H1 (cell line): ENCODE results near the gene NPFF. TPM values are rescaled to one million over a fixed set of nuclear protein-coding genes. Genes with fewer than 3 reads are reported as not detected.

Experiments
- CTCF ChIA-PET: fragments of 300-600 bp; sonication (Branson Sonifier 250); formaldehyde crosslinking; loops from one replicate; lab custom pipeline; 2021; ENCODE audit not compliant: partially characterized antibody; lab: Charles Lee
- POLR2A ChIA-PET: fragments of 300-600 bp; sonication (Branson Sonifier 250); formaldehyde crosslinking; loops from one replicate; lab custom pipeline; 2021; ENCODE audit warnings: inconsistent platforms; ENCODE audit not compliant: partially characterized antibody; lab: Charles Lee
- DNase-seq, 2 experiments: peaks; one replicate each; pipeline versions ENCODE4 v3.0.0 to v3.0.0-alpha.2; 2010 to 2022; ENCODE audit warnings: low spot score in 2 of 2, low read depth in 1 of 2, mixed read lengths in 1 of 2
- FAIRE-seq: peaks from 2 replicates; lab custom pipeline; 2011; peaks lifted over from hg19 to GRCh38; lab: Jason Lieb, UNC
- H2AFZ ChIP-seq: 2 replicates; pipeline ENCODE4 v1.8.1; 2012; ENCODE audit warnings: low read length, inconsistent platforms
- H2AK5ac ChIP-seq: 2 replicates; pipeline ENCODE4 v1.6.1; 2013; ENCODE audit warnings: low read depth, low read length
- H2BK120ac ChIP-seq: replicated peaks from 2 replicates; pipeline ENCODE3; 2013; ENCODE audit warnings: low read depth, low read length, inconsistent platforms
- H2BK12ac ChIP-seq: 2 replicates; pipeline ENCODE4 v1.6.1; 2013; ENCODE audit warnings: low read depth, low read length
- H2BK15ac ChIP-seq: 2 replicates; pipeline ENCODE4 v1.6.1; 2013; ENCODE audit warnings: low read length
- H2BK20ac ChIP-seq: 2 replicates; pipeline ENCODE4 v1.6.1; 2013; ENCODE audit warnings: low read length
- H2BK5ac ChIP-seq: 2 replicates; pipeline ENCODE4 v1.6.1; 2013; ENCODE audit warnings: low read depth, low read length
- H3K14ac ChIP-seq: 2 replicates; pipeline ENCODE4 v1.6.1; 2013; ENCODE audit warnings: inconsistent platforms; ENCODE audit not compliant: insufficient read length
- H3K18ac ChIP-seq: 2 replicates; pipeline ENCODE4 v1.6.1; 2013; ENCODE audit warnings: low read length; ENCODE audit errors: extremely low read depth
- H3K23ac ChIP-seq: 2 replicates; pipeline ENCODE4 v1.6.1; 2013; ENCODE audit warnings: inconsistent platforms; ENCODE audit not compliant: insufficient read length
- H3K23me2 ChIP-seq: 2 replicates; pipeline ENCODE4 v1.6.1; 2013; ENCODE audit warnings: low read depth, low read length
- H3K27ac ChIP-seq: 2 replicates; pipeline ENCODE4 v1.6.1; 2011; ENCODE audit warnings: low read depth, low read length, inconsistent platforms
- H3K27me3 ChIP-seq, 4 experiments: replicated peaks in 1 of 4; 1 replicate in 1 of 4; 2 replicates in 3 of 4; pipeline versions ENCODE4 v1.6.1 to v1.8.1; 2011 to 2013; ENCODE audit warnings: low read length in 3 of 4, mild to moderate bottlenecking in 3 of 4, inconsistent platforms in 2 of 4, mixed read lengths in 2 of 4, moderate library complexity in 1 of 4; ENCODE audit not compliant: control insufficient read depth in 3 of 4, insufficient read depth in 3 of 4; ENCODE audit errors: extremely low read depth in 1 of 4
- H3K36me3 ChIP-seq, 4 experiments: 2 replicates each; pipeline versions ENCODE4 v1.6.1 to v1.8.1; 2011 to 2013; ENCODE audit warnings: mild to moderate bottlenecking in 4 of 4, low read length in 3 of 4, moderate library complexity in 2 of 4, control low read depth in 1 of 4, inconsistent platforms in 1 of 4; ENCODE audit not compliant: insufficient read depth in 4 of 4, control insufficient read depth in 2 of 4
- H3K4ac ChIP-seq: replicated peaks from 2 replicates; pipeline ENCODE3; 2013; ENCODE audit warnings: low read length, low read depth, mixed read lengths, inconsistent platforms; ENCODE audit not compliant: insufficient read length
- H3K4me1 ChIP-seq, 4 experiments: replicated peaks in 1 of 4; 1 replicate in 1 of 4; 2 replicates in 3 of 4; pipeline versions ENCODE4 v1.6.1 to v1.8.1; 2011 to 2013; ENCODE audit warnings: low read length in 3 of 4, inconsistent platforms in 2 of 4, mixed read lengths in 1 of 4; ENCODE audit not compliant: insufficient read depth in 4 of 4, control insufficient read depth in 3 of 4
- H3K4me2 ChIP-seq, 2 experiments: 2 replicates each; pipeline versions ENCODE4 v1.6.1 to v1.8.1; 2011 to 2013; ENCODE audit warnings: low read depth in 2 of 2, low read length in 2 of 2, control low read depth in 1 of 2, inconsistent platforms in 1 of 2, mild to moderate bottlenecking in 1 of 2; ENCODE audit not compliant: insufficient read depth in 1 of 2
- H3K4me3 ChIP-seq, 4 experiments: fragments of 200-600, 300-600 bp in 1 of 4; sonication (generic), shearing (Covaris generic), sonication (Bioruptor Twin) in 1 of 4; 2 replicates each; pipeline versions ENCODE4 v1.5.1 to v1.8.1; 2011 to 2016; ENCODE audit warnings: low read length in 4 of 4, low read depth in 3 of 4, control low read depth in 2 of 4, inconsistent platforms in 2 of 4, mild to moderate bottlenecking in 2 of 4, mixed read lengths in 1 of 4, moderate library complexity in 1 of 4; ENCODE audit not compliant: insufficient read depth in 2 of 4; ENCODE audit errors: extremely low read depth in 1 of 4
- H3K56ac ChIP-seq: replicated peaks from 2 replicates; pipeline ENCODE3; 2013; ENCODE audit warnings: low read depth, mild to moderate bottlenecking, mixed read lengths, low read length, inconsistent platforms; ENCODE audit not compliant: insufficient read length
- H3K79me1 ChIP-seq: 2 replicates; pipeline ENCODE4 v1.6.1; 2013; ENCODE audit warnings: low read depth, low read length, control low read depth
- H3K79me2 ChIP-seq, 2 experiments: 2 replicates each; pipeline versions ENCODE4 v1.6.1 to v1.8.1; 2012 to 2013; ENCODE audit warnings: low read length in 2 of 2, mild to moderate bottlenecking in 2 of 2, inconsistent platforms in 1 of 2; ENCODE audit not compliant: insufficient read depth in 2 of 2, control insufficient read depth in 1 of 2
- H3K9ac ChIP-seq, 4 experiments: replicated peaks in 1 of 4; 1 replicate in 1 of 4; 2 replicates in 3 of 4; pipeline versions ENCODE4 v1.6.1 to v1.8.1; 2011 to 2013; ENCODE audit warnings: low read depth in 3 of 4, low read length in 3 of 4, control low read depth in 2 of 4, mild to moderate bottlenecking in 2 of 4, moderate library complexity in 2 of 4, inconsistent platforms in 1 of 4; ENCODE audit errors: extremely low read depth in 1 of 4
- H3K9me3 ChIP-seq, 2 experiments: 2 replicates each; pipeline versions ENCODE4 v1.6.1 to v1.8.1; 2012 to 2013; ENCODE audit warnings: mild to moderate bottlenecking in 2 of 2, moderate library complexity in 2 of 2, control low read depth in 1 of 2, inconsistent platforms in 1 of 2, low read depth in 1 of 2, low read length in 1 of 2, mixed read lengths in 1 of 2; ENCODE audit not compliant: insufficient read depth in 2 of 2
- H4K20me1 ChIP-seq, 2 experiments: replicated peaks in 1 of 2; 2 replicates each; pipeline versions ENCODE3 to v1.8.1; 2011 to 2013; ENCODE audit warnings: inconsistent platforms in 2 of 2, low read length in 2 of 2, mild to moderate bottlenecking in 1 of 2; ENCODE audit not compliant: insufficient read depth in 2 of 2, control insufficient read depth in 1 of 2
- H4K5ac ChIP-seq: 2 replicates; pipeline ENCODE4 v1.6.1; 2013; ENCODE audit warnings: low read length, low read depth, mixed read lengths, inconsistent platforms; ENCODE audit not compliant: insufficient read length
- H4K8ac ChIP-seq: 2 replicates; pipeline ENCODE4 v1.8.0; 2013; ENCODE audit warnings: mild to moderate bottlenecking, moderate library complexity, low read length, inconsistent platforms; ENCODE audit not compliant: insufficient read depth; ENCODE audit errors: extremely low read depth
- H4K91ac ChIP-seq: replicated peaks from 2 replicates; pipeline ENCODE3; 2013; ENCODE audit warnings: low read length, mixed read lengths, inconsistent platforms; ENCODE audit not compliant: insufficient read length
- CREB1 ChIP-seq: IDR thresholded peaks from 2 replicates; pipeline ENCODE4 v1.6.1; 2012; ENCODE audit warnings: inconsistent platforms
- NRF1 ChIP-seq: IDR thresholded peaks from 2 replicates; pipeline ENCODE4 v1.6.1; 2011; ENCODE audit warnings: mild to moderate bottlenecking, low read depth, low read length, improper control_type of control experiment
- POLR2A ChIP-seq, 2 experiments: IDR thresholded peaks; 1 replicate in 1 of 2; 2 replicates in 1 of 2; pipeline ENCODE4 v1.6.1; 2011; ENCODE audit warnings: low read depth in 2 of 2, low read length in 2 of 2, mild to moderate bottlenecking in 2 of 2; ENCODE audit errors: control extremely low read depth in 1 of 2
- POLR2AphosphoS5 ChIP-seq: IDR thresholded peaks from 2 replicates; pipeline ENCODE4 v1.6.1; 2011; ENCODE audit warnings: low read depth, low read length
- RNF2 ChIP-seq: fragments of 200-900, 300-1000 bp; sonication (generic); IDR thresholded peaks from 2 replicates; pipeline ENCODE4 v1.7.1; 2016; ENCODE audit warnings: borderline replicate concordance, low read depth, mild to moderate bottlenecking, antibody characterized with exemption, low read length; ENCODE audit not compliant: poor library complexity, severe bottlenecking; ENCODE audit errors: missing control alignments
- SIN3A ChIP-seq, 2 experiments: IDR thresholded peaks in 1 of 2; conservative IDR thresholded peaks in 1 of 2; 2 replicates each; pipeline ENCODE4 v1.6.1; 2011 to 2012; ENCODE audit warnings: low read length in 2 of 2, improper control_type of control experiment in 1 of 2, low read depth in 1 of 2, mild to moderate bottlenecking in 1 of 2
- SP1 ChIP-seq: IDR thresholded peaks from 2 replicates; pipeline ENCODE4 v1.6.1; 2011; ENCODE audit warnings: low read depth, low read length
- TAF1 ChIP-seq: IDR thresholded peaks from 2 replicates; pipeline ENCODE4 v1.6.1; 2011; ENCODE audit warnings: mild to moderate bottlenecking, low read depth, low read length
- WGBS, 2 experiments: shearing (Covaris generic) in 1 of 2; methylation state at CpG; one replicate each; pipeline versions ENCODE4 v1.1.6 to v1.1.7; 2013 to 2015; ENCODE audit warnings: low lambda C conversion rate in 2 of 2, mixed read lengths in 2 of 2, inconsistent platforms in 1 of 2, low coverage in 1 of 2, missing lambda C conversion rate in 1 of 2; ENCODE audit not compliant: insufficient replicate concordance in 2 of 2, insufficient coverage in 1 of 2, insufficient read length in 1 of 2; ENCODE audit errors: extremely low coverage in 1 of 2, missing lambda C conversion rate in 1 of 2; 5-methylcytosine and 5-hydroxymethylcytosine counted together
- polyA plus RNA-seq, 7 experiments: library from polyadenylated mRNA; depleted of rRNA in 3 of 7; stranded (reverse) in 5 of 7; unstranded in 2 of 7; fragments of >200 nt in 5 of 7; fragments of 200-250 nt in 2 of 7; gene quantifications; 1 replicate in 5 of 7; 2 replicates in 1 of 7; 4 replicates in 1 of 7; pipeline versions ENCODE4 v1.2.1 to v1.2.3, GENCODE V29; 2011 to 2013; ENCODE audit warnings: missing spikeins in 2 of 7, mixed read lengths in 2 of 7
- total RNA-seq: library from RNA; stranded (reverse); fragmentation: NEBNext Ultra II Directional; extraction: Animal tissue kit (Norgen Biotek cat#: 25700); gene quantifications from 2 replicates; pipeline ENCODE4 v1.2.1, GENCODE V29; 2021
- TF ChIP-seq, protein P1 (sequence below): IDR thresholded peaks from 2 replicates; pipeline ENCODE4 v1.6.1; 2011; ENCODE audit warnings: low read length, improper control_type of control experiment

The NPFF gene
- total and polyA plus RNA-seq, 2 of the 8 experiments (the other 6 are each of a cell fraction or from before 2014, with no cell fraction given): not detected

DNA sequence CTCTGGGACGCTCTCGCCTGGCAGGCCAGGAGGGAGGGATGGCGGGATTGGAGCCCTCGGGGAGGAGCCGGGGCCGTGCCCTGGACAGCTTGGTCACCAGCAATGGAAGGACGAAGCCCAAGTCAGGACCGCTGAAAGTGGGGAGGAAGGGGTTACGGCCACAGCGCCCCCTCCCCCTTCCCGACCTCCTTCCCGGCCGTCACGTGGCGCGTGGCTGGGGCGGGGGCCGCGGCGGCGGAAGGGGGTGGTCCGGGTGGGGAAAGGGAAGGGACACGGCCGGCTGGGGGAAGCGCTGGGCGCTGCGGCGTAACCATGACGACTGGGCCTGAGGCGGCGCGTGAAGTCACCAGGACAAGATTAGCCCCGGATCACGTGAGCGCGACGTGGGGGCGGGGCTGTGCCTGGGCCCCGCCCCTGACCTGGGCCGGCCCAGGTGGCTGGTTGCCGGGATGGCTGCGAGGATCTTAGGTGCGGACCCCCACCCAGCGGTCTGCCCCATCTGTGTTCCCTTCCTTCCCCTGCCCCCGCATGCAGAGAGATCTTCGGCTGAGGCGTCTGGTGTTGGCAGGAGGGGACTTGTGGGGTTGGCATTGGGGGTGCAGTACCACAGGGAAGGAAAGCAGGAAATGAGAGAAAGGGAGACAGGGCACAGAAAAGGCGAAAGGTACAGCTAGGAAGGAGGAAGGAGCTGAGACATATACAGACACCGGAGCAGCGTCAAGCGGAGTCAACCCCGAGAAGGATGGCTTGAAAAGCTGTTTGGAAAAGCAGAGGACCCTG, 14.3 kb downstream of the NPFF start:
- Histone ChIP-seq H3K9ac (peak overlapping the region in 3 of 4 experiments; percentile 46 to 63 (median 58); a peak in 4 of 7 replicates), H3K36me3 (no peaks in the 10 kb centered on the region), H2BK20ac (peak overlapping the region; percentile 48; the same call in 1 of the 2 replicates), H3K27me3 (no peaks in the 10 kb centered on the region), H3K23ac (no peak overlapping the region), H4K5ac (peak overlapping the region; percentile 79), H4K8ac (peak overlapping the region; percentile 85; the same call in 1 of the 2 replicates), H3K4ac (no peak overlapping the region), H3K14ac (peak overlapping the region; percentile 48), H4K91ac (peak overlapping the region; percentile 15), H2BK5ac (peak overlapping the region; percentile 91; the same call in 1 of the 2 replicates), H3K56ac (no peak overlapping the region), H3K4me3 (peak overlapping the region; percentile 54 to 65 (median 57)), H3K4me2 (peak overlapping the region; percentile 87 to 96), H4K20me1 (peaks cover 0 to 5% of the 10 kb centered on the region in 2 experiments), H2BK15ac (peak overlapping the region; percentile 98), H3K79me1 (peaks cover 7% of the 10 kb centered on the region), H2BK12ac (0 out of 2 replicates have a peak overlapping the region, but pooled peaks have one; percentile 39), H3K23me2 (peaks cover 13% of the 10 kb centered on the region), H2AK5ac (peak overlapping the region; percentile 47; the same call in 1 of the 2 replicates), H3K4me1 (peaks cover 11 to 37% (median 15%) of the 10 kb centered on the region in 4 experiments), H2BK120ac (peak overlapping the region; percentile 16), H3K18ac (peak overlapping the region; percentile 97), H3K9me3 (no peaks in the 10 kb centered on the region), H2AFZ (peak overlapping the region; percentile 21), H3K79me2 (peaks cover 0 to 15% of the 10 kb centered on the region in 2 experiments; a peak in 2 of 4 replicates), H3K27ac (peak overlapping the region; percentile 55; the same call in 1 of the 2 replicates)
- POLR2A ChIA-PET: interaction anchor here (0.6 to 67.0 kb wide), 8 partner anchors 1 to 242 kb away, joined by 3 to 3397 read pairs (median 4); partner anchors contain the start of genes AAAS, MAP3K12, NPFF and PCBP2
- no peak for FAIRE-seq
- WGBS, 2 experiments: 4% methylated on average over 28 of the region's 52 CpGs; no CpG with 5 or more reads in 1 of the 2 experiments
- DNase-seq: peak; percentile 86 to 96
- CTCF ChIA-PET: interaction anchor here (0.9 to 6.7 kb wide), 12 partner anchors 10 to 141 kb away, joined by 3 to 51 read pairs (median 5); partner anchors contain the start of gene NPFF
- TF ChIP-seq SP1 (peak; percentile 68; the same call in 1 of the 2 replicates), SIN3A (conservative IDR thresholded peaks at IDR 0.05 in 1 of 2, IDR thresholded peaks at IDR 0.05 in 1 of 2; ENCODE audit: low read depth in 1 of 2, low read length in 2 of 2) (peak in 1 of 2 experiments; percentile 89; a peak in 2 of 4 replicates), NRF1 (no peak), TAF1 (0 out of 2 replicates have a peak, but pooled peaks have one; percentile 52), POLR2AphosphoS5 (peak; percentile 79; the same call in 1 of the 2 replicates), POLR2A (IDR thresholded peaks at IDR 0.05; ENCODE audit: control extremely low read depth in 1 of 2, low read depth in 2 of 2, low read length in 2 of 2) (peak in 1 of 2 experiments; percentile 76; a peak in 2 of 3 replicates), RNF2 (no peak), CREB1 (peak; percentile 76)
- TF ChIP-seq, protein P1, sequence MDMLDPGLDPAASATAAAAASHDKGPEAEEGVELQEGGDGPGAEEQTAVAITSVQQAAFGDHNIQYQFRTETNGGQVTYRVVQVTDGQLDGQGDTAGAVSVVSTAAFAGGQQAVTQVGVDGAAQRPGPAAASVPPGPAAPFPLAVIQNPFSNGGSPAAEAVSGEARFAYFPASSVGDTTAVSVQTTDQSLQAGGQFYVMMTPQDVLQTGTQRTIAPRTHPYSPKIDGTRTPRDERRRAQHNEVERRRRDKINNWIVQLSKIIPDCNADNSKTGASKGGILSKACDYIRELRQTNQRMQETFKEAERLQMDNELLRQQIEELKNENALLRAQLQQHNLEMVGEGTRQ: peak; percentile 95
